Measurements from ENCODE around the gene RARA. TPM values are rescaled to one million over a fixed set of nuclear protein-coding genes. Genes with fewer than 3 reads are reported as not detected.
"Not testable (repeated sequence)": the region's sequence is repeated elsewhere in the genome, so short reads cannot be mapped to it uniquely, and the experiment has no call there.

The RARA gene
- total RNA-seq, 2 experiments from 2014 or later: 65.2 to 65.5 TPM

DNA sequence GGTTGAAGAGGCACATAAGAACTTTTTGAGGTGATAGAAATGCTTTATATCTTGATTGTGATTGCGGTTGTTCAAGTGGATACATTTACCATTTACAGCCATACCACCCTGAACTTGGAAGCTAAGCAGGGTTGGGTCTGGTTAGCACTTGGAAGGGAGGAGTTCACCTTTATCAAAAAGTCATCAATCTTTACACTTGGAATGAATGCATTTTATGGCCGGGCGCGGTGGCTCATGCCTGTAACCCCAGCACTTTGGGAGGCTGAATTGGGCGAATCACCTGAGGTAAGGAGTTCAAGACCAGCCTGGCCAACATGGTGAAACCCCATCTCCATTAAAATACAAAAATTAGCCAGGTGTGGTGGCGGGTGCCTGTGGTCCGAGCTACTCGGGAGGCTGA, 65.0 kb downstream of the RARA start:
- Mint-ChIP-seq H3K27me3 (peaks cover 8% of the 10 kb centered on the region), H3K4me1 (peaks cover 18% of the 10 kb centered on the region), H3K36me3 (ENCODE audit: low read depth) (no peaks in the 10 kb centered on the region), H3K4me3 (no peak overlapping the region), H3K27ac (no peak overlapping the region), H3K9me3 (no peaks in the 10 kb centered on the region)
- DNase-seq: no peak
- POLR2A ChIA-PET: no interaction called here
- CTCF ChIA-PET: no interaction called here

DNA sequence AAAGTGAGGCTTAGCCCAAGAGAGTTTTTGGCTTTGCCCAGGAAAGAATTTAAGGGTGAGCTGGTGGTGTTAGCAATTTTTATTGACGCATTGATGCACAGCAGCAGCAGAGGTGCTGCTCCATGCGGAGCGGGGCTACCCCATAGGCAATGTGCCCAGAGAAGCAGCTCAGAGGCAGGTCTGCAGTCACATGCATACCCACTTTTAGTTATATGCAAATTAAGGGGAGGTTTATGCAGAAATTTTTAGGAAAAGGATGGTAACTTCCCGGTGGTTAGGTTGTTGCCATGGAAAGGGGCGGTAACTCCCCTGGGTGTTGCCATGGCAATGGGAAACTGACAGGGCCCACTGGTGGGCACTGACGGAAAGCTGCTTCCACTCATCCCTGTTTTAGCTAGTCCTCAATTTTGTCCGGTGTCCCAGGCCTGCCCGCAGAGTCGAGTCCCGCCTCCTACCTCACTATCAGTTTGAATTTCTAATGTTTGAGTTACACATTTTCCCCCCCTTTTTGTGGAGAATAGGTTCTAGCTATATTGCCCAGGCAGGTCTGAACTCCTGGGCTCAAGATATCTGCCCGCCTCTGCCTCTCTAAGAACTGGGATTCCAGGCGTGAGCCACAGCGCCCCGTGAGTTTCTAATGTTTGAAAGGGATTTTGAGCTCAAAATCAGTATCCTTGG, 66.0 kb downstream of the RARA start:
- DNase-seq: no peak
- H3K27ac Mint-ChIP-seq: no peak overlapping the region
- H3K4me1 Mint-ChIP-seq: peaks cover 18% of the 10 kb centered on the region
- no peaks in the 10 kb centered on the region for H3K9me3 Mint-ChIP-seq
- no peak overlapping the region for H3K4me3 Mint-ChIP-seq
- CTCF ChIA-PET: no interaction called here
- no peaks in the 10 kb centered on the region for H3K36me3 Mint-ChIP-seq (ENCODE audit: low read depth)
- POLR2A ChIA-PET: interaction anchor here (1.5 kb wide), 1 partner anchor 66 kb away, joined by 3 read pairs; the partner anchor contains the start of gene RARA
- peaks cover 8% of the 10 kb centered on the region for H3K27me3 Mint-ChIP-seq

DNA sequence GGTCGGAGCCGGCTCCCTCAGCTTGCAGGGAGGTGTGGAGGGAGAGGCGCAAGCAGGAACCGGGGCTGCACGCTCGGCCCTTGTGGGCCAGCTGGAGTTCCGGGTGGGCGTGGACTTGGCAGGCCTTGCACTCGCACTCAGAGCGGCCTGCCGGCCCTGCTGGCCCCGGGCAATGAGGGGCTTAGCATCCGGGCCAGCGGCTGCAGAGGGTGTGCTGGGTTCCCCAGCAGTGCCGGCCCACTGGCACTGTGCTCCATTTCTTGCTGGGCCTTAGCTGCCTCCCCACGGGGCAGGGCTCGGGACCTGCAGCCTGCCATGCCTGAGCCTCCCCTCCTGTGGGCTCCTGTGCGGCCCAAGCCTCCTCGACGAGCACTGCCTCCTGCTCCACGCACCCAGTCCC, 66.8 kb downstream of the RARA start:
- H3K27me3 Mint-ChIP-seq; H3K9me3 Mint-ChIP-seq; H3K27ac Mint-ChIP-seq; DNase-seq; H3K36me3 Mint-ChIP-seq (ENCODE audit: low read depth); H3K4me3 Mint-ChIP-seq: not testable (repeated sequence)
- ChIA-PET CTCF (interaction anchor here (1.6 kb wide), 1 partner anchor 185 kb away, joined by 6 read pairs; no protein-coding TSS in a partner anchor), POLR2A (interaction anchor here (1.5 kb wide), 1 partner anchor 66 kb away, joined by 3 read pairs; the partner anchor contains the start of gene RARA)
- peaks cover 18% of the 10 kb centered on the region for H3K4me1 Mint-ChIP-seq

DNA sequence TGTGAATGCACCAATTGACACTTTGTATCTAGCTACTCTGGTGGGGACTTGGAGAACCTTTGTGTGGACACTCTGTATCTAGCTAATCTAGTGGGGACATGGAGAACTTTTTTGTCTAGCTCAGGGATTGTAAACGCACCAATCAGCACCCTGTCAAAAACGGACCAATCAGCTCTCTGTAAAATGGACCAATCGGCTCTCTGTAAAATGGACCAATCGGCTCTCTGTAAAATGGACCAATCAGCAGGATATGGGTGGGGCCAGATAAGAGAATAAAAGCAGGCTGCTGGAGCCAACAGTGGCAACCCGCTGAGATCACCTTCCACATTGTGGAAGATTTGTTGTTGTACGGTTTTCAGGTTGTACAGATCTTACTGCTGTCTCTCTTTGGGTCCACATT, 67.6 kb downstream of the RARA start:
- H3K27me3 Mint-ChIP-seq; H3K9me3 Mint-ChIP-seq; H3K36me3 Mint-ChIP-seq (ENCODE audit: low read depth); H3K27ac Mint-ChIP-seq; DNase-seq; H3K4me3 Mint-ChIP-seq: not testable (repeated sequence)
- POLR2A ChIA-PET: interaction anchor here (1.0 to 1.7 kb wide), 3 partner anchors 11 to 178 kb away, joined by 3 to 4 read pairs (median 3); partner anchors contain the start of gene GJD3
- H3K4me1 Mint-ChIP-seq: peaks cover 14% of the 10 kb centered on the region
- CTCF ChIA-PET: interaction anchor here (0.6 to 1.6 kb wide), 3 partner anchors 11 to 184 kb away, joined by 3 to 6 read pairs (median 5); no protein-coding TSS in a partner anchor

DNA sequence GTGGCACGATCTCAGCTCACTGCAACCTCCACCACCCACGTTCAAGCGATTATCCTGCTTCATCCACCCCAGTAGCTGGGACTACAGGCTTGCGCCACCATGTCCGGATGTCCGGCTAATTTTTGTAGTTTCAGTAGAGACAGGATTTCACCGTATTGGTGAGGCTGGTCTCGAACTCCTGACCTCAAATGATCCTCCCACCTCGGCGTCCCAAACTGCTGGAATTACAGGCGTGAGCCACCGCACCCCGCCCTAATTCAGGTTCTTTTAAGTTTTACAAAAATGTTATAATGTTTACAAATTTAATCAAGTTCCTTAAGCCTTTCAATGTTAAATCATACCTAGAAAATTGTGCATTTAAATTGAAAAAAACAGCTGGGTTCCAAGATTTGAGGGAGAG, 68.9 kb downstream of the RARA start:
- Mint-ChIP-seq H3K27me3 (peaks cover 8% of the 10 kb centered on the region), H3K4me1 (peaks cover 4% of the 10 kb centered on the region), H3K4me3 (no peak overlapping the region), H3K9me3 (no peaks in the 10 kb centered on the region), H3K36me3 (ENCODE audit: low read depth) (no peaks in the 10 kb centered on the region), H3K27ac (no peak overlapping the region)
- ChIA-PET POLR2A (interaction anchor here (1.7 kb wide), 1 partner anchor 16 kb away, joined by 3 read pairs; no protein-coding TSS in a partner anchor), CTCF (interaction anchor here (0.8 to 0.9 kb wide), 2 partner anchors 15 to 264 kb away, joined by 3 read pairs; no protein-coding TSS in a partner anchor)
- no peak for DNase-seq

DNA sequence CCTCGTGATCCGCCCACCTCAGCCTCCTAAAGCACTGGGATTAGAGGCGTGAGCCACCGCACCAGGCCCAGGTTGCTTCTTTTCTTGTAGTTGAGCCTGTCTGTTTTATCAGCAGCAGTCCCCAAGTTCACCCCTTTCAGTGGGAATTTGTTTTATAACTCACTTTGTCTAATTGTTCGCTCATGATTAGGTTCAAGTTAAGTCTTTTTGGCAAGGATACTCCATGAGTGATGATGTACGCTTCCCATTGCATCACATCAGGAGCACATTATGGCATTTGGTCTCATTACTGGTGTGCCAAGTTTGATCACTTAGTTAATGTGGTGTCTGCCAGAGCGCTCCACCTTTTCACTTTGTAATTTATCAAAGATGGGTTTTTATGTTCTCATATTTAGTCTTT, 70.0 kb downstream of the RARA start:
- ChIA-PET POLR2A (no interaction called here), CTCF (no interaction called here)
- no peaks in the 10 kb centered on the region for H3K9me3 Mint-ChIP-seq
- no peak for DNase-seq
- H3K27me3 Mint-ChIP-seq: peaks cover 8% of the 10 kb centered on the region
- peaks cover 2% of the 10 kb centered on the region for H3K36me3 Mint-ChIP-seq (ENCODE audit: low read depth)
- no peak overlapping the region for H3K27ac Mint-ChIP-seq
- H3K4me1 Mint-ChIP-seq: peaks cover 3% of the 10 kb centered on the region
- H3K4me3 Mint-ChIP-seq: no peak overlapping the region

DNA sequence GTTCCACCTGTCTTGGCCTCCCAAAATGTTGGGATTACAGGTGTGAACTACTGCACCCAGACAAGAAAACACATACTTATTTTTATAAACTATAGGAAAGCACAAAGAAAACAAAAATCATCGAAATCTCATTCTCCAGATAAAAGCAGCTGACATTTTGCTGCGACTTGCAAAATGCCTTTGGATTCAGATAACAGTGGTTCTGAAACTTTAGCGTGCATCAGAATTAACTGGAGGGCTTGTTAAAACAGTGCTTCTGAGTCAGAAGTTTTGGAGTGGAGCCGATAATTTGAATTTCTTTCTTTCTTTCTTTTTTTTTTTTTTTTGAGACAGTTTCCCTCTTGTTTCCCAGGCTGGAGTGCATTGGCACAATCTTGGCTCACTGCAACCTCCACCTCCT, 73.3 kb downstream of the RARA start:
- Mint-ChIP-seq H3K27ac (no peak overlapping the region), H3K36me3 (ENCODE audit: low read depth) (peaks cover 11% of the 10 kb centered on the region), H3K4me1 (no peaks in the 10 kb centered on the region), H3K9me3 (no peaks in the 10 kb centered on the region), H3K27me3 (no peaks in the 10 kb centered on the region), H3K4me3 (no peak overlapping the region)
- CTCF ChIA-PET: interaction anchor here (0.7 to 2.7 kb wide), 4 partner anchors 20 to 157 kb away, joined by 3 to 8 read pairs (median 3); partner anchors contain the start of gene TOP2A
- no peak for DNase-seq
- POLR2A ChIA-PET: interaction anchor here (0.8 to 1.5 kb wide), 3 partner anchors 19 to 94 kb away, joined by 3 to 4 read pairs (median 3); partner anchors contain the start of genes CDC6 and TOP2A

DNA sequence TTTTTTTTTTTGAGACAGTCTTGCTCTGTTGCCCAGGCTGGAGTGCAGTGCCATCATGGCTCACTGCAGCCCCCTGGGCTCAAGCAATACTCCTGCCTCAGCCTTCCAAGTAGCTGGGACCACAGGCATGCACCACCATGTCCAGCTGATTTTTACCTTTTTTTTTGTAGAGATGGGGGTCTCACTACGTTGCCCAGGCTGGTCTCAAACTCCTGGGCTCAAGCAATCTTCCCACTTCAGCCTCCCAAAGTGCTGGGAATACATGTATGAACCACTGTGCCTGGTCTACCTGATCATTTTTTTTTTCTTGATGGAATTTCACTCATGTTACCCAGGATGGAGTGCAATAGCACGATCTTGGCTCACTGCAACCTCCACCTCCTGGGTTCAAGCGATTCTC, 77.6 kb downstream of the RARA start:
- H3K9me3 Mint-ChIP-seq, H3K27ac Mint-ChIP-seq, DNase-seq, H3K27me3 Mint-ChIP-seq, H3K4me1 Mint-ChIP-seq, CTCF ChIA-PET, H3K4me3 Mint-ChIP-seq: not testable (repeated sequence)
- POLR2A ChIA-PET: interaction anchor here (0.8 to 2.3 kb wide), 3 partner anchors 21 to 29 kb away, joined by 3 to 6 read pairs (median 3); no protein-coding TSS in a partner anchor
- peaks cover 47% of the 10 kb centered on the region for H3K36me3 Mint-ChIP-seq (ENCODE audit: low read depth)

DNA sequence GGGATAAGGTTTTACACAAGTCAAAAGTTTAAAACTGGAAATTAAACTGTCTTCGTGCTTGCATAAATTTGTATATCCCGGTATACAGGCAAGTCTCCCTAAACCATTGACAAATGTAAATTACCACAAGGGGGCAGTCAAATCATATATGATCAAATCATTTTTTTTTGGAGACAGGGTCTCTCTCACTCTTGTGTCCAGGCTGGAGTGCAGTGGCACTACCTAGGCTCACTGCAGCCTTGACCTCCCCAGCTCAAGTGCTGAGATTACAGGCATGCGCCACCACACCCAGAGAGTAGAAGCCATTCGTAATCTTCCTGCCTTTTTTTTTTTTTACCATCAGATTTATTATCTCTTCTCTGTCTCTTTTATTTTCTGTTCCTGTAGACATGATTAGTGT, 90.2 kb downstream of the RARA start:
- no peak overlapping the region for H3K27ac Mint-ChIP-seq
- no peak for DNase-seq
- no peak overlapping the region for H3K4me3 Mint-ChIP-seq
- peaks cover 89% of the 10 kb centered on the region for H3K36me3 Mint-ChIP-seq (ENCODE audit: low read depth)
- POLR2A ChIA-PET: interaction anchor here (1.5 to 2.7 kb wide), 2 partner anchors 8 to 12 kb away, joined by 3 to 10 read pairs; no protein-coding TSS in a partner anchor
- H3K4me1 Mint-ChIP-seq: peaks cover 25% of the 10 kb centered on the region
- H3K27me3 Mint-ChIP-seq: no peaks in the 10 kb centered on the region
- CTCF ChIA-PET: interaction anchor here (0.7 to 3.9 kb wide), 7 partner anchors 9 to 161 kb away, joined by 3 to 10 read pairs (median 6); partner anchors contain the start of gene TOP2A
- H3K9me3 Mint-ChIP-seq: no peaks in the 10 kb centered on the region

DNA sequence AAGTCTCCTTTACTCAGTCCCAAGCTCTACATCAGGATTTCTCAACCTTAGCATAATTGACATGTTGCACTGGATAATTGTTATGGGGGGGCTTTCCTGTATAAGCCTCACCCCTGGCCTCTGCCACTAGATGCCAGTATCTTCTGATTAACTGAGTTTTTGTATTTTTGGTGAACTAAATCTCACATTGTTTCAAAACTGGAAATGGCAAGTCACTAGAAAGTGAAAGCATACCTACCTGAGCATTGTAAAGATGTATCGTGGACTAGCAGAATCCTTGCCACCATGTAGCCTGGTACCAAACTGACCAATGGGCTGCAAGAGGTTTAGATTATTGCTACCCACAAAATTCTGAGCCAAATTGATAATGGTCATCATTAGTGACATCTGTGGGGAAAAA, 93.7 kb downstream of the RARA start:
- Mint-ChIP-seq H3K4me3 (no peak overlapping the region), H3K36me3 (ENCODE audit: low read depth) (peaks cover 86% of the 10 kb centered on the region), H3K27me3 (no peaks in the 10 kb centered on the region), H3K9me3 (no peaks in the 10 kb centered on the region), H3K27ac (peak overlapping the region; percentile 63), H3K4me1 (peaks cover 29% of the 10 kb centered on the region)
- CTCF ChIA-PET: interaction anchor here (1.2 to 1.4 kb wide), 4 partner anchors 12 to 157 kb away, joined by 3 to 5 read pairs (median 3); no protein-coding TSS in a partner anchor
- POLR2A ChIA-PET: interaction anchor here (0.9 to 1.8 kb wide), 5 partner anchors 9 to 131 kb away, joined by 3 to 7 read pairs (median 5); partner anchors contain the start of gene TOP2A
- DNase-seq: no peak

DNA sequence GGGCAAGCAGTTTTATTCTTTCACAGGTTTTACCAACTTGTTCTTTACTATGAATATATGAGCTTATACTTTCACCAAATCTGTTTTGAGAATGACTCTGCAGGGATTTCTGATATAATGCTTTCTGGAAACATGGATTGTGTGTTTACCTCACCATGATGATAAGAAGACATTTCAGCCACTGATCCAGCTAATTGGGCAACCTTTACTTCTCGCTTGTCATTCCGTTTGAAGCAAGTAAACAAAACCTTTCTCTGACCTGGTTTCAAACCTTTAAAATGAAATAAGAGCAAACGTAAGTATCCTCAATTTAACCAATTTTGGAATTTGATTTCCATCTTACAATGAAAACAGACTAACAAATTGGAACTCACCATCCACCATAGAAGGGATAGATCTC, 95.0 kb downstream of the RARA start:
- ChIA-PET POLR2A (interaction anchor here (0.6 to 1.8 kb wide), 3 partner anchors 11 to 155 kb away, joined by 3 to 7 read pairs (median 6); partner anchors contain the start of gene TOP2A), CTCF (interaction anchor here (0.6 to 1.3 kb wide), 4 partner anchors 11 to 213 kb away, joined by 3 to 5 read pairs (median 3); no protein-coding TSS in a partner anchor)
- no peak for DNase-seq
- Mint-ChIP-seq H3K36me3 (ENCODE audit: low read depth) (peaks cover 83% of the 10 kb centered on the region), H3K27ac (no peak overlapping the region), H3K4me1 (peaks cover 29% of the 10 kb centered on the region), H3K9me3 (no peaks in the 10 kb centered on the region), H3K4me3 (no peak overlapping the region), H3K27me3 (no peaks in the 10 kb centered on the region)

Measured in activated CD4-positive, alpha-beta memory T cell treated with anti-CD3 and anti-CD28 coated beads, Interleukin-2, amount 10 ng/mL, durations not matched to agents 7 days and 5 days (primary cell).